ENCODE data around the gene URGCP. TPM values are rescaled to one million over a fixed set of nuclear protein-coding genes. Genes with fewer than 3 reads are reported as not detected.

The URGCP gene
- total RNA-seq, 4 donors from 2014 or later, result 33.4 to 47.9 (median 39.2) TPM

GRCh38 chr7:43891069-43891955, 15.1 kb downstream of the URGCP start:
- ATAC-seq, result no peak
- no peaks in the 10 kb centered on the region for H3K9me3 ChIP-seq
- no peak overlapping the region for H3K27ac ChIP-seq
- no peak overlapping the region for H3K4me3 ChIP-seq
- H3K27me3 ChIP-seq, result no peaks in the 10 kb centered on the region
- H3K36me3 ChIP-seq, result peaks cover 0 to 18% of the 10 kb centered on the region in 2 donors
- 82 to 89% methylated on average over 9 to 10 of the region's 12 CpGs for WGBS, 2 donors (ENCODE audit: low coverage in 1 of 2)
- H3K4me1 ChIP-seq, result peaks cover 0 to 33% (median 13%) of the 10 kb centered on the region in 3 donors
- no peak for TF ChIP-seq POLR2A (IDR thresholded peaks at IDR 0.05)
- TF ChIP-seq POLR2AphosphoS5 (IDR thresholded peaks at IDR 0.05), result no peak
- no peak for TF ChIP-seq EP300 (IDR thresholded peaks at IDR 0.05)
- no peak for TF ChIP-seq CTCF (IDR thresholded peaks at IDR 0.05)

- H3K27me3 ChIP-seq, result no peaks in the 10 kb centered on the region
- WGBS, 2 donors (ENCODE audit: low coverage in 1 of 2), result 94 to 100% methylated on average over 3 to 5 of the region's 6 CpGs
- H3K9me3 ChIP-seq, result no peaks in the 10 kb centered on the region
- H3K27ac ChIP-seq, result no peak overlapping the region
- ATAC-seq, result no peak
- peaks cover 0 to 22% of the 10 kb centered on the region in 2 donors for H3K36me3 ChIP-seq
- TF ChIP-seq POLR2AphosphoS5 (IDR thresholded peaks at IDR 0.05) (no peak), CTCF (IDR thresholded peaks at IDR 0.05) (no peak), POLR2A (IDR thresholded peaks at IDR 0.05) (no peak)
- no peak overlapping the region for H3K4me3 ChIP-seq
- peaks cover 0 to 33% (median 13%) of the 10 kb centered on the region in 3 donors for H3K4me1 ChIP-seq
These were observed 15.9 kb downstream of the URGCP start for GRCh38 chr7:43890468-43890867.

GRCh38 chr7:43888993-43889945, 17.1 kb downstream of the URGCP start:
- Histone ChIP-seq H3K36me3 (peaks cover 0 to 32% of the 10 kb centered on the region in 2 donors), H3K27ac (no peak overlapping the region), H3K4me3 (no peak overlapping the region), H3K27me3 (no peaks in the 10 kb centered on the region), H3K9me3 (no peaks in the 10 kb centered on the region), H3K4me1 (peaks cover 0 to 33% (median 13%) of the 10 kb centered on the region in 3 donors)
- no peak for ATAC-seq
- WGBS, 2 donors (ENCODE audit: low coverage in 1 of 2), result 75 to 86% methylated on average over 5 to 7 of the region's 7 CpGs
- no peak for TF ChIP-seq CTCF (IDR thresholded peaks at IDR 0.05)
- no peak for TF ChIP-seq POLR2AphosphoS5 (IDR thresholded peaks at IDR 0.05)
- TF ChIP-seq POLR2A (IDR thresholded peaks at IDR 0.05), result no peak
- TF ChIP-seq EP300 (IDR thresholded peaks at IDR 0.05), result no peak

GRCh38 chr7:43884617-43885016, 21.8 kb downstream of the URGCP start:
- ATAC-seq, result no peak
- H3K27me3 ChIP-seq, result no peaks in the 10 kb centered on the region
- no peaks in the 10 kb centered on the region for H3K9me3 ChIP-seq
- no peak overlapping the region for H3K4me3 ChIP-seq
- peaks cover 0 to 16% (median 5%) of the 10 kb centered on the region in 3 donors for H3K4me1 ChIP-seq
- WGBS, 2 donors (ENCODE audit: low coverage in 1 of 2), result 59 to 88% methylated on average over 1 to 4 of the region's 4 CpGs
- H3K27ac ChIP-seq, result no peak overlapping the region
- TF ChIP-seq POLR2AphosphoS5 (IDR thresholded peaks at IDR 0.05), result no peak
- TF ChIP-seq EP300 (IDR thresholded peaks at IDR 0.05), result no peak
- TF ChIP-seq CTCF (IDR thresholded peaks at IDR 0.05), result no peak
- TF ChIP-seq POLR2A (IDR thresholded peaks at IDR 0.05), result no peak
- H3K36me3 ChIP-seq, result peaks cover 0 to 71% of the 10 kb centered on the region in 2 donors
